ENCODE results near the gene CRISPLD2. TPM values are rescaled to one million over a fixed set of nuclear protein-coding genes. Genes with fewer than 3 reads are reported as not detected.

The CRISPLD2 gene
- total RNA-seq, 1 donor from 2014 or later: not detected

GRCh38 chr16:84943620-84944019 is 123.8 kb downstream of the CRISPLD2 start:
- peaks cover 10% of the 10 kb centered on the region for H3K4me1 Mint-ChIP-seq
- no peak overlapping the region for H3K4me3 Mint-ChIP-seq
- H3K9me3 Mint-ChIP-seq: peaks cover 2% of the 10 kb centered on the region
- ChIA-PET POLR2A (no interaction called here), CTCF (no interaction called here)
- H3K27ac Mint-ChIP-seq: no peak overlapping the region
- TF ChIP-seq CTCF (IDR thresholded peaks at IDR 0.05): no peak
- peaks cover 9% of the 10 kb centered on the region for H3K27me3 Mint-ChIP-seq
- intact Hi-C loops (cut with micrococcal nuclease): no loop called here
- ATAC-seq (ENCODE audit: low read depth): no peak
- DNase-seq: no peak
- no peaks in the 10 kb centered on the region for H3K36me3 Mint-ChIP-seq (ENCODE audit: low read depth)

- no peaks in the 10 kb centered on the region for H3K36me3 Mint-ChIP-seq (ENCODE audit: low read depth)
- no peak overlapping the region for H3K27ac Mint-ChIP-seq
- POLR2A ChIA-PET: no interaction called here
- ATAC-seq (ENCODE audit: low read depth): no peak
- no peak for DNase-seq
- no peak for TF ChIP-seq CTCF (IDR thresholded peaks at IDR 0.05)
- no peak overlapping the region for H3K4me3 Mint-ChIP-seq
- peaks cover 10% of the 10 kb centered on the region for H3K4me1 Mint-ChIP-seq
- H3K27me3 Mint-ChIP-seq: peaks cover 12% of the 10 kb centered on the region
- intact Hi-C loops (cut with micrococcal nuclease): no loop called here
- CTCF ChIA-PET: no interaction called here
- peaks cover 2% of the 10 kb centered on the region for H3K9me3 Mint-ChIP-seq
These were observed 127.2 kb downstream of the CRISPLD2 start for GRCh38 chr16:84947022-84947421.

GRCh38 chr16:84947996-84948850 is 128.4 kb downstream of the CRISPLD2 start:
- peaks cover 9% of the 10 kb centered on the region for H3K27me3 Mint-ChIP-seq
- no peak overlapping the region for H3K4me3 Mint-ChIP-seq
- no peaks in the 10 kb centered on the region for H3K36me3 Mint-ChIP-seq (ENCODE audit: low read depth)
- H3K27ac Mint-ChIP-seq: no peak overlapping the region
- ATAC-seq (ENCODE audit: low read depth): no peak
- intact Hi-C loops (cut with micrococcal nuclease): no loop called here
- H3K4me1 Mint-ChIP-seq: peaks cover 10% of the 10 kb centered on the region
- no peaks in the 10 kb centered on the region for H3K9me3 Mint-ChIP-seq
- no peak for DNase-seq
- no peak for TF ChIP-seq CTCF (IDR thresholded peaks at IDR 0.05)
- ChIA-PET POLR2A (no interaction called here), CTCF (no interaction called here)

- no peaks in the 10 kb centered on the region for H3K36me3 Mint-ChIP-seq (ENCODE audit: low read depth)
- H3K4me1 Mint-ChIP-seq: peaks cover 10% of the 10 kb centered on the region
- TF ChIP-seq CTCF (IDR thresholded peaks at IDR 0.05): no peak
- H3K9me3 Mint-ChIP-seq: no peaks in the 10 kb centered on the region
- peaks cover 11% of the 10 kb centered on the region for H3K27me3 Mint-ChIP-seq
- POLR2A ChIA-PET: no interaction called here
- H3K27ac Mint-ChIP-seq: no peak overlapping the region
- no peak for DNase-seq
- H3K4me3 Mint-ChIP-seq: no peak overlapping the region
- intact Hi-C loops (cut with micrococcal nuclease): no loop called here
- CTCF ChIA-PET: no interaction called here
- ATAC-seq (ENCODE audit: low read depth): no peak
These were observed 129.2 kb downstream of the CRISPLD2 start for GRCh38 chr16:84948851-84949610.

- Mint-ChIP-seq H3K27ac (no peak overlapping the region), H3K4me1 (peaks cover 10% of the 10 kb centered on the region), H3K4me3 (no peak overlapping the region), H3K36me3 (ENCODE audit: low read depth) (no peaks in the 10 kb centered on the region), H3K9me3 (no peaks in the 10 kb centered on the region), H3K27me3 (peaks cover 14% of the 10 kb centered on the region)
- no peak for DNase-seq
- ATAC-seq (ENCODE audit: low read depth): no peak
- ChIA-PET CTCF (interaction anchor here (0.6 to 5.3 kb wide), 2 partner anchors 195 to 196 kb away, joined by 3 to 46 read pairs; no protein-coding TSS in a partner anchor), POLR2A (no interaction called here)
- intact Hi-C loops (cut with micrococcal nuclease): loop anchor here (5.0 kb wide), 1 partner anchor 448 kb away; the partner anchor contains the start of gene MEAK7
- TF ChIP-seq CTCF (IDR thresholded peaks at IDR 0.05): no peak
These were observed 130.1 kb downstream of the CRISPLD2 start for GRCh38 chr16:84949772-84950436.

Measured in activated B cell treated with CpG ODN at 0.5 μM for 24 hours (primary cell).